Measurements from ENCODE around the gene FOLR2. TPM values are rescaled to one million over a fixed set of nuclear protein-coding genes. Genes with fewer than 3 reads are reported as not detected.

The FOLR2 gene
- total RNA-seq, 4 donors from 2014 or later = 7.5 to 14.6 (median 13.0) TPM

DNA sequence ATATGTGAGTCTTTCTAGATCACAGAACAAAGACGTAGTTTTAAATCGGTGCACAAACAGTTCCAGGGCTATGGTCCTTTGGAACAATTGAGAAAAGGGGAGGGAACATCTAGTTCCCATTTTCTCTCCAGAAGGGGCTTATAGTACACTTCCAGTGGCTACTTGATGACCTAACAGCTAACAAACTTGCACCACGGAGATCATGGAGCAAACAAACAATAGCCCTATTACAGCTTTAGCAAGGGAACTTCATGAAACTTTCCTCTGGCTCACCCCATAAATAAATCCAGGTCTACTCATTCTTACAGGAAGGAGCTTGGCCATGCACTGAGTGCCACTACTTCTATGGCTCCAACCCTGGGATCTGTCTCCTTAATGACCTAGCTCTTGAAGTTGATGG, 8.3 kb upstream of the FOLR2 start:
- ATAC-seq (no peak), DNase-seq (no peak)
- H3K4me3 ChIP-seq = no peak overlapping the region
- in situ Hi-C loops (cut with MboI; ENCODE audit: low sequenced_read_pairs in 4 of 4) (no loop called here), intact Hi-C loops (cut with DNase I; ENCODE audit: low total_unique reads) (no loop called here)
- peaks cover 0 to 3% (median 0%) of the 10 kb centered on the region in 3 donors for H3K27me3 ChIP-seq
- H3K27ac ChIP-seq = no peak overlapping the region
- no peaks in the 10 kb centered on the region for H3K9me3 ChIP-seq
- H3K36me3 ChIP-seq = no peaks in the 10 kb centered on the region
- no peaks in the 10 kb centered on the region for H3K4me1 ChIP-seq
- no peak for TF ChIP-seq CTCF (IDR thresholded peaks at IDR 0.05 in 4 of 5, conservative IDR thresholded peaks at IDR 0.05 in 1 of 5)
- no peak for TF ChIP-seq POLR2A (IDR thresholded peaks at IDR 0.05)

DNA sequence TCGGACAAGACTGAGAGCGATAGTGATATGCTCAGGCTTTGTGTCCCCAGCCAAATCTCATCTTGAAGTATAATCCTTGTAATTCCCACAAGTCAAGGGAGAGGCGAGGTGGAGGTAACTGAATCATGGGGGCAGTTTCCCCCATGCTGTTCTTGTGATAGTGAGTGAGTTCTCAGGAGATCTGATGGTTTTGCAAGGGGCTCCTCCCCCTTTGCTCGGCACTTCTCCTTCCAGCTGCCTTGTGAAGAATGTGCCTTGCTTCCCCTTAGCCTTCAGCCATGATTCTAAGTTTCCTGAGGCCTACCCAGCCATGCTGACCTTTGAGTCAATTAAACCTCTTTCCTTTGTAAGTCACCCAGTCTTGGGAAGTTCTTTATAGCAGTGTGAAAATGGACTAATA, 7.5 kb upstream of the FOLR2 start:
- Histone ChIP-seq H3K4me3 (peak overlapping the region in 1 of 4 donors; percentile 9), H3K9me3 (no peaks in the 10 kb centered on the region), H3K4me1 (no peaks in the 10 kb centered on the region), H3K36me3 (no peaks in the 10 kb centered on the region), H3K27ac (no peak overlapping the region), H3K27me3 (peaks cover 0 to 3% (median 0%) of the 10 kb centered on the region in 3 donors)
- intact Hi-C loops (cut with DNase I; ENCODE audit: low total_unique reads) (no loop called here), in situ Hi-C loops (cut with MboI; ENCODE audit: low sequenced_read_pairs in 4 of 4) (no loop called here)
- no peak for TF ChIP-seq POLR2A (IDR thresholded peaks at IDR 0.05)
- no peak for TF ChIP-seq CTCF (IDR thresholded peaks at IDR 0.05 in 4 of 5, conservative IDR thresholded peaks at IDR 0.05 in 1 of 5)
- no peak for DNase-seq
- ATAC-seq = no peak

DNA sequence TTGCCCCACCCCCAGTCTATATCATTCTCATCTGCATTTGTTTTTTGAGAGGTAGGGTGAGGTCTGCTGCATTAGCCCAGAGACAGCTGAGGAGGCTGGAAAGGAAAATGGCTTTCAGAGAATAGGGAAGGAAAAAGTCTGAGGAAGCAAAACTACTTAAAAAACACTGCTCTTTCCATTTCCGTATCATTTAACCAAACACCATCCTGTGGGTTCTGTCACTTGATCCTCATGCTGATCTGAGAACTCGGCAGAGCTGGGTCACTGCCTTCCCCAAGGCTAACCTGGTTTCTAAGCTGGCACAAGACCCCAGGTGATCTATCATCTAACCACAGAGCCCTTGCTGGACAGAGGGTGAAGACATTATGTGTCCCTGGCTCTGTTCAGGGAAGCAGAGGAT, 1.2 kb downstream of the FOLR2 start:
- H3K36me3 ChIP-seq = no peaks in the 10 kb centered on the region
- TF ChIP-seq CTCF (IDR thresholded peaks at IDR 0.05 in 4 of 5, conservative IDR thresholded peaks at IDR 0.05 in 1 of 5) (no peak), POLR2A (IDR thresholded peaks at IDR 0.05) (no peak)
- in situ Hi-C loops (cut with MboI; ENCODE audit: low sequenced_read_pairs in 4 of 4) (no loop called here), intact Hi-C loops (cut with DNase I; ENCODE audit: low total_unique reads) (no loop called here)
- DNase-seq (no peak), ATAC-seq (no peak)
- H3K27ac ChIP-seq = no peak overlapping the region
- peaks cover 8 to 11% of the 10 kb centered on the region in 2 donors for H3K4me1 ChIP-seq
- no peaks in the 10 kb centered on the region for H3K9me3 ChIP-seq
- peaks cover 0 to 4% (median 0%) of the 10 kb centered on the region in 3 donors for H3K27me3 ChIP-seq
- peak overlapping the region in 1 of 4 donors; percentile 4 for H3K4me3 ChIP-seq

GRCh38 chr11:72218251-72218745, 1.7 kb downstream of the FOLR2 start:
- Histone ChIP-seq H3K27me3 (peaks cover 0 to 4% (median 0%) of the 10 kb centered on the region in 3 donors), H3K36me3 (no peaks in the 10 kb centered on the region), H3K9me3 (no peaks in the 10 kb centered on the region), H3K4me3 (peak overlapping the region in 1 of 4 donors; percentile 4), H3K27ac (no peak overlapping the region), H3K4me1 (peaks cover 8 to 12% of the 10 kb centered on the region in 2 donors)
- DNase-seq (no peak), ATAC-seq (no peak)
- no peak for TF ChIP-seq CTCF (IDR thresholded peaks at IDR 0.05 in 4 of 5, conservative IDR thresholded peaks at IDR 0.05 in 1 of 5)
- no peak for TF ChIP-seq POLR2A (IDR thresholded peaks at IDR 0.05)
- intact Hi-C loops (cut with DNase I; ENCODE audit: low total_unique reads) = no loop called here
- in situ Hi-C loops (cut with MboI; ENCODE audit: low sequenced_read_pairs in 4 of 4) = no loop called here

All from gastrocnemius medialis (tissue), 4 donors.